ENCODE data around the gene CSRP2.

CSRP2 gene

DNA sequence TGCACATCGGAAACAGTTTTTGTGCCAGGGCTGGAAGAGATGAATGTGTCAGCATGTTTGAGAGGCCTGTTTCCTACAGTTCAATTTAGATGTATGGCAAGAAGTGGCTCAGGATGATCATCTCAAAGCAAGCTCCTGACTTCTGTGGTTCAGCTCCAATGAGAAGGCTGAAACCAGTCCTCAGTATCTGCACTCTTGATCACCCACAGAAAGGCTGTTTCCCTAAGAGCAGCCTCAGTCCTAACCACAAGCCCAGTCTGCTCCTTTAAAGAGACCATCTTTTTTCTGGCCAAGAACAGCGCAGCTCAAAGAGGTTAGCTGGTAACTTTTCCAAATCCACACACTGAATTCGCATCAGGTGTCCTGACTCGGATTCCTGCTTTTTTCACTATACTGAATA is 19.2 kb downstream of the CSRP2 start:
- DNase-seq: no peak

DNA sequence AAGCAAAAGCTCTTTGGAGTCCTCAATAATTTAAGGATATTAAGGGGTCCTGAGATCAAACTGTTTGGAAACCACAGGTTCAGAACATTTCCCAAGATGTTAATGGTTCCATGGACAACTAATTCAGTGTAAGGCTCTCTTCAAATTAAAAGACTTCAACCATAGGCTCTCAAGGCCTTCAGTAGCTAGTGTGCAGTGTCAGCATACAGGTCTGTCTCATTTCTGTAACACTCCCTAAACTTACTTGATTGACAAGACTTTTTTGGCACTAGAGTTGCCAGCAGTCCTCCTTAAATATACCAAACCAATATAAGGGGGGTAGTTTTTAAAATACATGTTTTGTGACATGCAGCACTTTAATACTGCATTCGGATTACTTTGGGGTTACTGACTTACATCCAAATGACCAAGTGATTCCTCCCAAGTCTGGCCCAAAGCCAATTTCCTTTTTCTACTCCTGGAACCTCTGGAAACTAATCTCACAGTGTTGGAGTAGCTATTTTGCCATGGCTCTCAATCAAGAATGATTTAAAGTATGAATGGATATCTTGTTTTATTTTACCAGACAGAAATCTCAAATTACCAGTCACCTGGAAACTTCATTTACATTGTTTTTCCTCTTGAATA is 22.7 kb downstream of the CSRP2 start:
- no peak for DNase-seq

DNA sequence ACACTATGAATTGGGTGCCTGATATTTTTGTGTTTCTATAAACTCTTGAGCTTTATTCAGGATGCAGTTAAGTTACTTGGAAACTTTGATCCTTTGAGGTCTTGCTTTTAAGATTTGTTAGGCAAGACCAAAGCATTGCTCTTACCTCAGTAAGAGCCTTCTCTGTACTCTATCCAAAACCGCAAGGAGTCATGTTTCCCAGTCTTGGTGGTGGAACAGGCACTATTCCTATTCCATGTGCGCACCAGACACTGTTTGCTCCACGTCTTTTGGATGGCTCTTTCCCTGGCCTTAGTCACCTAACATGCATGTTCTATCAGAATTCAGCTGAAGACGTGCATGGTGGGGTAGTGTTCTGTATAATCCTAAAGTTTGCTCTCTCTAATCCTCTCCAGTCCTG is 23.5 kb downstream of the CSRP2 start:
- DNase-seq: no peak

DNA sequence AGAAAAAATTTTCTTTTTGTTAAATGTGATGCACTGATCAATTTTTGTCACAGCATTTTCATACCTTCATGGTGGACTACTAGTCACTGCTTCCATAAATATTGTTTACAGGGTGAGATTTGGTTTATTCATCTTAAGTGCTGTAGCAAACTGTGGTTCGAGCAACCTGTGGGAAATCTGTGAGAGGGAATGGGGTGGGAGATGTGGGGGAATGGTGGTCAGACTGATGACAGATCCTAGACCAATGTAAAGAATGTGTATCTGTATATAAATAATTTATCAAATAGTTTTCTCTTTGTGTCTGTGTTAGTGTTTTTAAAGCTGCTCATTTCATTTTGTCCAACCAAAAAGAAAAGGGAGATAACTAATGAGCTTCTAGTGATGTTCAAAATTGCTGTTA is 26.7 kb downstream of the CSRP2 start:
- DNase-seq: no peak

DNA sequence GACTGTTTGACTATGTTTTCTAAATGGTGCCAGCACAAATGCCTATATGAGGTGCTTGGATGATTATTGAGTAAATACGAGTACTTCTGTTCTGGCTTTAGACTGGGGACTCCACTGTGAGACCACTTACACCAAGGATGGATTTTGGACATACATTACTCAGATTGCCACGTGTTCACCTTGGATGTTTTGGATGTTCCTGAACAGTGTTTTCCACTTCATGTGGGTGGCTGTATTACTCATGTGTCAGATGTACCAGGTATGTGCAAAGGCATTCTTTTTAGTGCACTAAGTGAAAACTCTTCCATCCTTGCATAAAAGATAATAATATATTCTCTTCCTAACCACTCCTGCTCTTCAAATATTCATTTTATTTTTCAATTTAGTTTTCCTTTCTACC is 30.7 kb downstream of the CSRP2 start:
- no peak for DNase-seq

DNA sequence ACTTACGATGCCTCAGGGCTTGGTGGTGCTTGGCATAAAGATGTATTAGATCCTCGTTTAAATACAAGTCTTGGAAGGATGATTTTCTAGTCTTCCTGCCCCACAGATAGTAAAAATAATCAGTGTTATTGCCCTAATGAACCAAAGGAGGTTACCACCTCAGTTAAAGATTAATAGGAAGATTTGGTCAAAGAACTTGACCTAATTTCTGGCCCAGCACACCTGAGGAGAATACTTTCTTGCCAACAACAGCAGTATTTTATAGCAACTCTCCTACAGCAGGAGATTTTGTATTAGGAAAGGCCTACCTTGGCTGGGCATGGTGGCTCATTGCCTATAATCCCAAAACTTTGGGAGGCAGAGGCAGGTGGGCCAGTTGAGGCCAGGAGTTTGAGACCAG is 31.6 kb downstream of the CSRP2 start:
- no peak for DNase-seq

DNA sequence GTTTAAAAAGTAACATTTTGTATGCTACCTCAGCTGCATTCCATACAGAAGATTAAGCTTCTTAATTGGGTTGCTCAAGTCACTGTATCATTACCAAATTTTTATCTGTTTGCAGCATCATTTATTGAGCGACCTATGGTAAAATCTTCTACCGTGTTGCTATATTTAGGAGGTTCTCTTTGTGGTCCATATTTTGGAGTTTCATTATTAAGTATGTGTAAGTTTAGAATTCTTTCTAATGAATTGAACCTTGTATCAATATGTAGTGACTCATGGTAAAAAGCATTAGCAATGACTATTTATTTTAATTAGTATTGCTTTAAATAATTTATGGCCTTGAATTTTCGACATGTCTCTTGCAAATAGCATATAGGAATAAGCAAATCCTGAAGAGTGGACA is 42.2 kb downstream of the CSRP2 start:
- no peak for DNase-seq

DNA sequence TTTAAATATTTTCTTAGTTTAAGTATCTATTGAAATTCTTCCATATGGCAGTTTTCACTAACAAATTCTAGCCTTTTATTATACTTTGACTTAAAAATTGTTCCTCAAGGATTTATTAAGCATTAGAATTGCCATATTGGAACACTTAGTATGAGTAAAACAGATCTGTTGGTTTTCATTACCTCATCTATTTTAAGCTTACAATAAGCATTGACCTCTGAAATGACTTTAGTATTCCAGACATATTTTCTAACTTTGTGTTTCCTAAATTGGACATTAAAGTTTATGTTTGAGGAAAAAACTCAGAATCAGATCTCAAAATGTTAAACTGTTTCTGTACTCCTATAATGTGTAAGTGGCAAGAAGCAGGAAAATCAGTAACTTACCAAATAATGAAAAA is 48.4 kb downstream of the CSRP2 start:
- no peak for DNase-seq

DNA sequence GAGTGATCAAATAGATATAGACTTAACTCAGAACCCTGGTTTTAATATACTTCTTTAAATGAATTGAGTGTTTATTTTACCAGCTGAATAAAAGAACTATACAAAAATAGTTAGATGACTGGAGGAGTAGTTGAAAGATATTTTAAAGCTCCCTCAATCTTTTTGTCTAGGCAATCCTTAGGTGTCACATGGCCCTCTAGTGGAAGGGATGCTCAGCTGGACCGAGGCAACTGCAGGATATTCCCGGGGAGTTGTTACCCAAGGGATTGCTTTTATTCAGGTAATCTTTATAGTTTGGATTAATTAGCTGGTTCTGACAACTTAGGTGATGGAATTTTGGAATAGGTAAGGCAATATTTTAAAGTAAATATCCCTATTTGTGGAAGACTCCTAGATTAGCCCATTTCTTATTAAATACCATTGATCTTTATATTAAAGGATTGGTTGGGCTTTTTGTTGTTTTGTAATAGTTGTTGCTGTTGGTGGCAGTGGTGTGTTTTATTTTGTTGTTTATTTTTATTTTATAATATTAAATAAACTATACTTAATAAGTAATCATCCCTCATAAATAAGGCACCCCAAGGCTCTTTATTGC is 57.8 kb downstream of the CSRP2 start:
- no peak for DNase-seq

DNA sequence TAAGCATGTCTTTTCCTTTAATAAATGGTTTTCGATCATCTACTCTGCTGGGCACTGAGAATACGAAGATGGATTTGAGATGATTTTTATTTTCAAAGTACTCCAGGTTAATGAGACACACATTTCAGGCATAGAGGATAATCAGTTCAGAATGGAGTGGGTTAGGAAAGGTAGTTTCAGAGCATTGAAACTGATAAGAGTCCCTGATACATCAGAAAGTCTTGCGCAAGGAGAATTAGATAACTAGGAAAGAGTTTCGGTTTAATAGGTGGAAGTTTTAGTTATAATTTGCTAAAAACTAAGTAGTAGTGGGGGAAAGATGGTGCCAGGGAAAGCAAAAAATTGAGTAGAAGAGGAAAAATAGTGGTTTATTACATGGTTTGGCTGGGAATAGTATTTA is 64.8 kb downstream of the CSRP2 start:
- no peak for DNase-seq

DNA sequence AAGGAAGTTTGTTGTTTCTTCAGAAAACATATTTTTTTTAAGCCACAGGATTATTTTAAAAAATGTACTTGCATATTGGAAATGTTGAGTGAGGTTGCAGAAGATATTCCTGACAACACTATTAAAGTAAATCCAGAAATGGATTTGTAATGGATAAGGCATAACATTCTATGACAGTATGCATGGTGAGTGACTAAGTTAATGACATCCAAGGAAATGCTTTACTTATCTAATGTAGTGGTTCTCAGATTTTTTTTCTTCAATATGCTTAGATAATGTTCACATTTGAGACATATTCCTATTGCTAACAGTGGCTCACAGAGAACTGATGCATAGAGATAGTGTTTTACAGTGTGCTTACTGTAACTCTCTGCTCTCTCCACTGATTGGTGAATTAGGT is 65.6 kb downstream of the CSRP2 start:
- no peak for DNase-seq

DNA sequence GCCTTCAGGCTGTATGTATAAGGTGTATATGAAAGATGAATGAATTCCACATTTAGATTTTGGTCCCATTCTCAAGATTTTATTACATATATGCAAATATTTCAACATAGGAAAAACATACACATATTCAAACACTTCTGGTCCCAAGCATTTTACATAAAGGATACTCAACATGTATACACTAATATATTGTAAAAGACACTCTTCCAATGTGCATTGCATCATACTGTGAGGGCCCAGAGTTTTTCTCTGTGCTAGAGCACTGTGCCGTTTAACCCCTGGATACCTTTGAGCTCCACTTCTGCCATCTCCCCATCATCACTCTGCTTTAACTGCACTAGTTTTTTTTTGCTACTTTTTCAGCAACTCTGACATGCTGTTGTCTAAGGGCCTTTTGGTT is 66.8 kb downstream of the CSRP2 start:
- DNase-seq: no peak

DNA sequence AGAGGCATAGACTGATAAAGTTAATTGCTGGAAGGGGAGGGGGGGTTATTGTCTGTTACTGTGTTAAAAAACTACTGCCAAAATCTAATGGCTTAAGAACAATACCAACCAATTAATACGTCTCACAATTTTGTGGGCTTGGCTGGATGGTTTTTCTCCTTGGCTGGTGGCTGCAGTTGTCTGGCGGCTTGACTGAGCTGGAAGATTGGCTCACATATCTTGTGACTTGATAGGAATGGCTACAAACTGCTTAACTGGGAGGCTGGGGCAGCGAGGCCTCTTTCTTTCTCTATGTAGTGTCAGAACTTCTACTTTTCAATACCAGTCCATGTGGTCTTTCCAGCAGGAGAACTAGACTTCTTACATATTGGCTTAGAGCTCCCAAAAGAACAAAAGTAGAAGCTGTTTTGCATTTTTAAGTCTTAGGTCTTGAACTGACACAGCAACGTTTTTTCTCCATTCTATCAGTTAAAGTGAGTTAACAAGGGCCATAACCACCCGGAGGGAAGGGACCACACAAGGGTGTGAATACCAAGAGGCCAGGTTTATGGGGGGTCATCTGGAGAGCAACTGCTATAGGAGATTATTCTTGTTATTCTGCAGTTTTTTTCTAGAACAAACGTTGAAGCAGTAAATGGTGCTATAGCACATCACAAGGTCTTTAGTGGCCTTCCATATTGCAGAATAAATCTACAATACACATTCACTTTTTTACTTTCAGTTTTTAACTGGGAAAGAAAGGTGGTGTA is 68.0 kb downstream of the CSRP2 start:
- no peak for DNase-seq
